C4-2B (cell line): ENCODE measurements around the gene EMILIN3.

Source experiments
- H3K27ac ChIP-seq: fragments of 450-650 bp; 2 replicates; pipeline ENCODE4 v1.5.1; 2017
- ZFX ChIP-seq: fragments of 450-650 bp; IDR thresholded peaks from 2 replicates; pipeline ENCODE4 v1.6.1; 2017
- TF ChIP-seq, protein P1 (sequence below): fragments of 450-650 bp; conservative IDR thresholded peaks from 2 replicates; pipeline ENCODE4 v1.5.1; 2017; ENCODE audit warnings: mild to moderate bottlenecking

The EMILIN3 gene

DNA sequence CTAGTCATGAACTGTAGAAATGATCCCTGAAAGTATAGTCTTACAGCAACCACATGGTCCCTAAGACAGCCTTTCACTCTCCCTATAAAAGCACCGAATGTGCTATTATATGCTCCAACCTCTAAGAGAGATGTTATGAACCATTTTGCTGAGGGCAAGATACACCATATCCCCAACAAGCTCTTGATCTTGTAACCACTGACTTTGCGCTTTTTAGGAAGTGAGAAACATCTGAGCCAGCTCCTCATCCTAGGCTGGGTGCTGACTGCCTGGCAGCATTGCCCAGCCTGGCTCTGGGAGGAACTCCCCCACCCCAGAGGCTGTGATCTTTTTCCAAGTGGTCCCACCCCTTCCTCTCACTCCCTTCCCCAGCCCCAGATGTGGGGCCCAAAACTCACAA, 3.1 kb upstream of the EMILIN3 start:
- no peak for TF ChIP-seq ZFX
- TF ChIP-seq, protein P1, sequence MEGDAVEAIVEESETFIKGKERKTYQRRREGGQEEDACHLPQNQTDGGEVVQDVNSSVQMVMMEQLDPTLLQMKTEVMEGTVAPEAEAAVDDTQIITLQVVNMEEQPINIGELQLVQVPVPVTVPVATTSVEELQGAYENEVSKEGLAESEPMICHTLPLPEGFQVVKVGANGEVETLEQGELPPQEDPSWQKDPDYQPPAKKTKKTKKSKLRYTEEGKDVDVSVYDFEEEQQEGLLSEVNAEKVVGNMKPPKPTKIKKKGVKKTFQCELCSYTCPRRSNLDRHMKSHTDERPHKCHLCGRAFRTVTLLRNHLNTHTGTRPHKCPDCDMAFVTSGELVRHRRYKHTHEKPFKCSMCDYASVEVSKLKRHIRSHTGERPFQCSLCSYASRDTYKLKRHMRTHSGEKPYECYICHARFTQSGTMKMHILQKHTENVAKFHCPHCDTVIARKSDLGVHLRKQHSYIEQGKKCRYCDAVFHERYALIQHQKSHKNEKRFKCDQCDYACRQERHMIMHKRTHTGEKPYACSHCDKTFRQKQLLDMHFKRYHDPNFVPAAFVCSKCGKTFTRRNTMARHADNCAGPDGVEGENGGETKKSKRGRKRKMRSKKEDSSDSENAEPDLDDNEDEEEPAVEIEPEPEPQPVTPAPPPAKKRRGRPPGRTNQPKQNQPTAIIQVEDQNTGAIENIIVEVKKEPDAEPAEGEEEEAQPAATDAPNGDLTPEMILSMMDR, result no peak
- no peak overlapping the region for H3K27ac ChIP-seq

DNA sequence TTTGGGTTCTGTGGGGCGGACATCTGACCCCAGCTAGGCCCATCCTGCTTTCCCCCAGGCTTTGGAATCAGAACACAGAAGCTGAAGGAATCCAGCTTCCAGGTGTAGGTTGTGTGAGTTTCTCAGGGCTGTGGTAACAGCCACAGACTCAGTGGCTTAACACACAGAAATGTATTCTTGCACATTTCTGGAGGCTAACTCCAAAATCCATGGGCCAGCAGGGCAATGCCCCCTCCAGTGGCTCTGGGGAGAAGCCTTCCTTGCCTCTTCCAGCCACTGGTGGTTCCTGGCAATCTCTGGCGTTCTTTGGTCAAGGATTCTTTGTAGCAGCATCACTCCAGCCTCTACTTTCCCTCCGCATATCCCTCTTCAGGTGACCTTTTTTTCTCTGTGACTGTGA, 1.3 kb upstream of the EMILIN3 start:
- H3K27ac ChIP-seq, result no peak overlapping the region
- TF ChIP-seq, protein P1, result no peak
- no peak for TF ChIP-seq ZFX

DNA sequence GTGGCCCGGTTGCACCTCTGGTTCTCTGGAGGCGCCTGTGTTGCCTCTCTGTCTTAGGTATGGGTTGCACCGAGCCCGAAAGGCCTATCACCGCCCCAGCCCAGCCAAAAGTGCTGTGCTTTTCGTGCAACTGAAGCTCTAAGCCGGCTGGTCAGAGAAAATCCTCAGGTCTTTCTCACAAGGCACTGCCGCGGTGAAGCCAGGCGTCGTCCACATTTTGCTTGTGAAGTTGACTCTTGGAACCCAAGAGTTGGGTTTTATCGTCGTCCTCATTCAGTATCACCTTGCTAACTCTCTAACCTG, 726 bp upstream of the EMILIN3 start:
- TF ChIP-seq ZFX, result no peak
- TF ChIP-seq, protein P1, result no peak
- no peak overlapping the region for H3K27ac ChIP-seq

DNA sequence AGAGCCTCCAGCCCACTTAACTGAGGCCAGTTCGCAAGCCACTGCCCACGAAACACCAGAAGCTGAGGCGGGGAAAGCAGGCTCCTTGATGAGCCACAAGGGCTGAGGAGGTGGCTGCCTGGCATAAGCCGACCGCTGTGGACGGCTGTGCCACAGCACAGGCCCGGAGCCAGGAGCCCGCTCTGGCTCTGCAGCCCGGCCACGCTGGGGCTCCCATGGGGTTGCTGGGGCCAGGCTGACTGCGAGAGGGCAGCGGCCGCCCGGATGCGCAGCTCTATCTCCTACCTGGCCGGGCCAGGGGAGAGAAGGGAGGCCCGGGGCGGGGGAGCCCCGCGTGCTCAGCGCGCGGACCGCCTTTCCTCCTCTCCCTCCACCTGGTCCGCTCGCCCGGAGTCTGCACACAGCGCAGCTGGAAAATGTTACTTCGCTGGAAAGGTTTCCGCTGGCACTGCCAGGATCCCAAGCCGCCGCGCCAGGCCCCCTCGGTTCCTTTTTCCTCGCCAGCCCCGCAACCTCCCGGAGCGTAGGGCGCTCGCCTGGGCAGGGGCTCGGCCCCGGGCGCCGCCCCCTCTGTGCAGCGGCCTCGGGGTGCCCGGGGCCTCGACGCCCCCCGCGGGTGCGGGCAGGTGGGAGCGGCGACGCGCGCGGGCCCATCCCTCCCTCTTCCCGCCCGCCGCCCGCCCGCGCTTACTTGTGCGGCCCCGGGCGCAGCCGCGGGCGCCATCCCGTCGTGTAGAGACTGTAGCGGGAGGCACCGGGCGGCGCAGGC, 657 bp downstream of the EMILIN3 start:
- no peak overlapping the region for H3K27ac ChIP-seq

DNA sequence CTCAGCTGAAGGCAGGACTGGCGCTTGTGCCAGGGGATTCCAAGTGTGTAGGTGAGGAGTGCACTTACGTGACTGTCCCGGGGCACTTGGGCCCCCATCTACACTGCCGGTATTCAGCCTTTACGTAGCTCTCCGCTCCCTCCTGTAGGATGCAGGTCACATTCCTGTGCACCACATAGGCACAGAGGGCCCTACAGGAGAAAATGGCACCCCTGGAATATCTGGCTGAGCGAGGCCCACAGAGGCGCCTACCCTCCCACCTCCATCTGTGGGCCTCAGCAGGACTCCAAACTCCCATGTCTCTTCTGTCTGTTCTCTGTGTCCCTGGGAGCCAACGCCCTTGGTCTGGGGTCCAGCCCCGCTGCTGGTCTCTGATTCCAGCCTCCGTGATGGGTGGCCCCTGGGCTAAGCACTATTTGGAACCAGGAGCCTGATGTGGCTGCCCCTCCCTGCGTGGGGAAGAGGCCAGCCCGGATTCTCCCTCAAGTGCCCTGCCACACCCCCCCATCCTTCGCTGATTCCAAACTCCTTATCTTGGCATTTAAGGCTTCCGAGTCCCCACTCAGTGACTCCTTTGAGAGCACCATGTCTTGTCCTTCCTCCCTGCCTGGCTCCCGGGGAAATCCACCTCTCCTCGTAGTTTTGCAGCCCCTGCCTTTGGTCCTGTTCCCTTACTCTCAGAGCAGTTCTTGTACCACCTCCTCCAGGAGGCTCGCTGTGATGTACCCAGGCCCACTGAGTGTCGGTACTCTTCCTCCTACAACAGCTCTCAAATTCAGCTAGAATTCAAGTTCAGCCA, 1.5 kb downstream of the EMILIN3 start:
- H3K27ac ChIP-seq, result no peak overlapping the region
- TF ChIP-seq, protein P1, result no peak
- TF ChIP-seq ZFX, result no peak

More for the DNA sequence above, 657 bp downstream of the EMILIN3 start:
- no peak for TF ChIP-seq ZFX
- TF ChIP-seq, protein P1, result no peak

DNA sequence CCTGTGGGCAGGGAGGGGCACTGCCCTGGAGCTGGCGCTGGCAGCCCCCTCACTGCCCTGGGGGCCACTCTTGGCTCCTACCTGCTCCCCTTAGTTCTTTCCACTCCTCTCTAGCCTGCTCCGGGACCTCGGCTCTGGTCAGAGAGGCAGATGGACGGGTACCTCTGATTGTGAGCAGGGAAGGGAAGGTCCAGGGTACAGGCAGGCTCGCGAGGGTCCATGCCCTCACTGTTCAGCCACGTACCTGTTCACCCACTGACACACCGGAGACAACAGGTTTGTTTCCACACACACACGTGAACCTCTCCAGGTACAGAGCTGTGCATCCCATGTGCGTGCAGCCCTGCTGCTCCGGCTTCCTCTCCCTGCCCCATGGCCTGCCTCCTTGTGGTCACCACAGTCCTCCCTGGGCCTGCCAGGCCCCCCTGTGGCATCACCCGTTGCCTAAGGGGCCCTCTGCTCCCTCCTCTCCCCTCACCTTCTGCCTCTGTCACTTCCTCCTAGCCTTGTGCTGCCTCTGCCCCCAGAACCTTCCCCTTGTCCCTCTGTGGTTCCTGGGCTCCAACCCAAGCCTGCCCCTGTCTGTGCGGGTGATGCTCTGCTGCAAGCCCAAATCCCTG, 2.3 kb downstream of the EMILIN3 start:
- no peak for TF ChIP-seq ZFX
- TF ChIP-seq, protein P1, result no peak
- no peak overlapping the region for H3K27ac ChIP-seq

DNA sequence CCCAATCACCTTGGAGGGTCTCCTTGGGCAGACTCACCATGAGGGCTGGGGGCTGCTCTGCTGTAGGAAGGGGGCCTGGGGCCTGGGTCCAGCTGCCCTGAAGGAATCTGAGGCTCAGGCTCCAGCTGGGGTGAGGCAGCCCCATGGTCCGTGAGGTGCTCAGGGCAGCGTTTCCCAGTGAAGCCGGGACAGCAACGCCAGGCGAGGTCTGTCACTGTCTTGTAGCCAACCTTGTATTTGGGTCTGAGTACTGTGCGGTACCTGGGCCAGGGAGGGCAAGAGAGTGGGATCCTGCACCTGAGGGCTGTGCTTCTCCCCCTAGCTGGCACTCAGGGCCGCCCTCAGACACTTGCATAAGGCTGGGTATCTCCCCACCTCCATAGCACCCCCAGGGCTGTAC, 3.0 kb downstream of the EMILIN3 start:
- no peak for TF ChIP-seq ZFX
- TF ChIP-seq, protein P1, result no peak
- H3K27ac ChIP-seq, result no peak overlapping the region
